ENCODE data around the gene LRMDA. TPM values are rescaled to one million over a fixed set of nuclear protein-coding genes. Genes with fewer than 3 reads are reported as not detected.

Gene LRMDA
- total and polyA plus RNA-seq, 10 of the 15 experiments (the other 5 are each of a cell fraction or from before 2014, with no cell fraction given) = 0.07 to 0.54 (median 0.29) TPM; not detected in 4

DNA sequence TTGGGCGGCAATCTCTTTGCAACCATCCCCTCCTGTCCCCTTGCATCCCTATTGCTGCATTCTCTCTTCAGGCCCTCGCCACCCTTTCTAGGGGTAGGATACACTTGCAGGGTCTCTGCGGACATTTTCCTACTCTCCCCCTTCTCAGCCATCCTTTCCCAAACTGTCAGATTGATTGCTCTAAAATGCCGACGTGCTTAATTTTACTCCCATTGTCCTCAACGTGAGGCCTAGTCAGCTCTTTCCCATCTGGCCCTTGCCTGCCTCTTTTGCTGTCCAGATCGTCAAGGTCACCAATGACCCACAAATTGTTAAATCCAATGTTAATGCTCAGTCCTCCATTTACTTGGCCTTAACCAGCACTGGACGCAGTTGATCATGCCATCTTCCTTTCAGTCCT, 12.7 kb upstream of the LRMDA start (continued):
- TF ChIP-seq, protein P1, sequence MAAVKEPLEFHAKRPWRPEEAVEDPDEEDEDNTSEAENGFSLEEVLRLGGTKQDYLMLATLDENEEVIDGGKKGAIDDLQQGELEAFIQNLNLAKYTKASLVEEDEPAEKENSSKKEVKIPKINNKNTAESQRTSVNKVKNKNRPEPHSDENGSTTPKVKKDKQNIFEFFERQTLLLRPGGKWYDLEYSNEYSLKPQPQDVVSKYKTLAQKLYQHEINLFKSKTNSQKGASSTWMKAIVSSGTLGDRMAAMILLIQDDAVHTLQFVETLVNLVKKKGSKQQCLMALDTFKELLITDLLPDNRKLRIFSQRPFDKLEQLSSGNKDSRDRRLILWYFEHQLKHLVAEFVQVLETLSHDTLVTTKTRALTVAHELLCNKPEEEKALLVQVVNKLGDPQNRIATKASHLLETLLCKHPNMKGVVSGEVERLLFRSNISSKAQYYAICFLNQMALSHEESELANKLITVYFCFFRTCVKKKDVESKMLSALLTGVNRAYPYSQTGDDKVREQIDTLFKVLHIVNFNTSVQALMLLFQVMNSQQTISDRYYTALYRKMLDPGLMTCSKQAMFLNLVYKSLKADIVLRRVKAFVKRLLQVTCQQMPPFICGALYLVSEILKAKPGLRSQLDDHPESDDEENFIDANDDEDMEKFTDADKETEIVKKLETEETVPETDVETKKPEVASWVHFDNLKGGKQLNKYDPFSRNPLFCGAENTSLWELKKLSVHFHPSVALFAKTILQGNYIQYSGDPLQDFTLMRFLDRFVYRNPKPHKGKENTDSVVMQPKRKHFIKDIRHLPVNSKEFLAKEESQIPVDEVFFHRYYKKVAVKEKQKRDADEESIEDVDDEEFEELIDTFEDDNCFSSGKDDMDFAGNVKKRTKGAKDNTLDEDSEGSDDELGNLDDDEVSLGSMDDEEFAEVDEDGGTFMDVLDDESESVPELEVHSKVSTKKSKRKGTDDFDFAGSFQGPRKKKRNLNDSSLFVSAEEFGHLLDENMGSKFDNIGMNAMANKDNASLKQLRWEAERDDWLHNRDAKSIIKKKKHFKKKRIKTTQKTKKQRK (IDR thresholded peaks at IDR 0.05; ENCODE audit: low read depth, low read length) = no peak
- TF ChIP-seq, protein P2, sequence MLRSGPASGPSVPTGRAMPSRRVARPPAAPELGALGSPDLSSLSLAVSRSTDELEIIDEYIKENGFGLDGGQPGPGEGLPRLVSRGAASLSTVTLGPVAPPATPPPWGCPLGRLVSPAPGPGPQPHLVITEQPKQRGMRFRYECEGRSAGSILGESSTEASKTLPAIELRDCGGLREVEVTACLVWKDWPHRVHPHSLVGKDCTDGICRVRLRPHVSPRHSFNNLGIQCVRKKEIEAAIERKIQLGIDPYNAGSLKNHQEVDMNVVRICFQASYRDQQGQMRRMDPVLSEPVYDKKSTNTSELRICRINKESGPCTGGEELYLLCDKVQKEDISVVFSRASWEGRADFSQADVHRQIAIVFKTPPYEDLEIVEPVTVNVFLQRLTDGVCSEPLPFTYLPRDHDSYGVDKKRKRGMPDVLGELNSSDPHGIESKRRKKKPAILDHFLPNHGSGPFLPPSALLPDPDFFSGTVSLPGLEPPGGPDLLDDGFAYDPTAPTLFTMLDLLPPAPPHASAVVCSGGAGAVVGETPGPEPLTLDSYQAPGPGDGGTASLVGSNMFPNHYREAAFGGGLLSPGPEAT (IDR thresholded peaks at IDR 0.05; ENCODE audit: low read depth) = no peak
- TF ChIP-seq GABPA (IDR thresholded peaks at IDR 0.05; ENCODE audit: low read depth) = no peak

DNA sequence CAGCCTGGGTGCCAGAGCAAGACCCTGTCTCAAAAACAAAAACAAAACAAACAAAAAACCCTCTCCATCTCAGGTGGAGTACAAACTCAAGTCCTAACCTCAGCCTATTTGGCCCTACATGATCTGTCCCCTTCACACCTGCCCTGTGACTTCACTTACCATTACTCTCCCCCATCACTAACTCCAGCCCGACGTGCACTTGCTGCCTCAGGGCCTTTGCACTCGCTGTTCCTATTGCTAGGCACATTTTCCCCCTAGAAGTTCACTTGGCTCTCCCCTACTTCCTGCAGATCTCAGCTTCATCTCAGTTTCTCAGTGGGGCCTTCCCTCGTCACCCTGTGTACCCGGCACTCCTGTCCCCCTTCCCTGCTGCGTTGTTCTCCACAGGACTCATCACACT, 8.5 kb upstream of the LRMDA start:
- POLR2A ChIA-PET = no interaction called here
- Histone ChIP-seq H3K4me3 (no peak overlapping the region), H3K36me3 (ENCODE audit: control insufficient read depth in 2 of 2, insufficient read depth in 2 of 2, low read length in 1 of 2) (no peaks in the 10 kb centered on the region), H4K20me1 (ENCODE audit: control insufficient read depth, insufficient read depth) (no peaks in the 10 kb centered on the region), H3K27me3 (replicated peaks in 1 of 2; ENCODE audit: control insufficient read depth in 2 of 2, insufficient read depth in 2 of 2, low read length in 1 of 2) (no peaks in the 10 kb centered on the region; a peak in 1 of 4 replicates), H2AFZ (ENCODE audit: control insufficient read depth, low read depth, low read length) (no peak overlapping the region), H3K79me2 (ENCODE audit: control insufficient read depth, insufficient read depth, low read length) (no peaks in the 10 kb centered on the region), H3K4me2 (ENCODE audit: control insufficient read depth, insufficient read depth) (no peak overlapping the region), H3K4me1 (ENCODE audit: control insufficient read depth, insufficient read depth, low read length) (no peaks in the 10 kb centered on the region), H3K27ac (ENCODE audit: control insufficient read depth, insufficient read depth) (no peak overlapping the region), H3K9me3 (replicated peaks; ENCODE audit: control insufficient read depth, insufficient read depth, low read length) (no peaks in the 10 kb centered on the region), H3K9ac (ENCODE audit: control insufficient read depth, insufficient read depth, low read length) (no peak overlapping the region)
- in situ Hi-C loops (cut with MboI) (no loop called here), intact Hi-C loops (cut with micrococcal nuclease; ENCODE audit: unreplicated experiment) (no loop called here)
- RAD21 ChIA-PET (ENCODE audit: unreplicated experiment) = interaction anchor here (1.7 kb wide), 1 partner anchor 18 kb away, joined by 3 read pairs; no protein-coding TSS in a partner anchor
- SMC1A ChIA-PET (ENCODE audit: uncharacterized antibody, unreplicated experiment) = interaction anchor here (1.1 to 1.2 kb wide), 2 partner anchors 64 to 229 kb away, joined by 3 to 5 read pairs; no protein-coding TSS in a partner anchor
- no peak for FAIRE-seq
- CTCF ChIA-PET = no interaction called here
- no peak for ATAC-seq
- BruUV-seq (replicated peaks) = no TSS peak
- no peak for DNase-seq (ENCODE audit: low read depth, low spot score)
- WGBS (ENCODE audit: insufficient coverage, insufficient replicate concordance, low lambda C conversion rate, missing lambda C conversion rate) = 43% methylated on average over 6 of the region's 6 CpGs
- no peak for TF ChIP-seq LARP7 (IDR thresholded peaks at IDR 0.05)
- TF ChIP-seq, protein P3, sequence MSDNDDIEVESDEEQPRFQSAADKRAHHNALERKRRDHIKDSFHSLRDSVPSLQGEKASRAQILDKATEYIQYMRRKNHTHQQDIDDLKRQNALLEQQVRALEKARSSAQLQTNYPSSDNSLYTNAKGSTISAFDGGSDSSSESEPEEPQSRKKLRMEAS (IDR thresholded peaks at IDR 0.05; ENCODE audit: low read depth, low read length) = no peak
- no peak for TF ChIP-seq SP1 (IDR thresholded peaks at IDR 0.05; ENCODE audit: low read depth, low read length)
- no peak for TF ChIP-seq SMAD1 (IDR thresholded peaks at IDR 0.05; ENCODE audit: low read depth, partially characterized antibody)
- no peak for TF ChIP-seq MYC (IDR thresholded peaks at IDR 0.05; ENCODE audit: insufficient read depth, insufficient read length, insufficient replicate concordance, low read length, severe bottlenecking)
- TF ChIP-seq, protein P4, sequence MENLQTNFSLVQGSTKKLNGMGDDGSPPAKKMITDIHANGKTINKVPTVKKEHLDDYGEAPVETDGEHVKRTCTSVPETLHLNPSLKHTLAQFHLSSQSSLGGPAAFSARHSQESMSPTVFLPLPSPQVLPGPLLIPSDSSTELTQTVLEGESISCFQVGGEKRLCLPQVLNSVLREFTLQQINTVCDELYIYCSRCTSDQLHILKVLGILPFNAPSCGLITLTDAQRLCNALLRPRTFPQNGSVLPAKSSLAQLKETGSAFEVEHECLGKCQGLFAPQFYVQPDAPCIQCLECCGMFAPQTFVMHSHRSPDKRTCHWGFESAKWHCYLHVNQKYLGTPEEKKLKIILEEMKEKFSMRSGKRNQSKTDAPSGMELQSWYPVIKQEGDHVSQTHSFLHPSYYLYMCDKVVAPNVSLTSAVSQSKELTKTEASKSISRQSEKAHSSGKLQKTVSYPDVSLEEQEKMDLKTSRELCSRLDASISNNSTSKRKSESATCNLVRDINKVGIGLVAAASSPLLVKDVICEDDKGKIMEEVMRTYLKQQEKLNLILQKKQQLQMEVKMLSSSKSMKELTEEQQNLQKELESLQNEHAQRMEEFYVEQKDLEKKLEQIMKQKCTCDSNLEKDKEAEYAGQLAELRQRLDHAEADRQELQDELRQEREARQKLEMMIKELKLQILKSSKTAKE (IDR thresholded peaks at IDR 0.05; ENCODE audit: low read depth, poor library complexity, severe bottlenecking) = no peak
- no peak for TF ChIP-seq NR2C2 (IDR thresholded peaks at IDR 0.05; ENCODE audit: borderline replicate concordance, control insufficient read depth, insufficient read length, low read depth)
- TF ChIP-seq, protein P5, sequence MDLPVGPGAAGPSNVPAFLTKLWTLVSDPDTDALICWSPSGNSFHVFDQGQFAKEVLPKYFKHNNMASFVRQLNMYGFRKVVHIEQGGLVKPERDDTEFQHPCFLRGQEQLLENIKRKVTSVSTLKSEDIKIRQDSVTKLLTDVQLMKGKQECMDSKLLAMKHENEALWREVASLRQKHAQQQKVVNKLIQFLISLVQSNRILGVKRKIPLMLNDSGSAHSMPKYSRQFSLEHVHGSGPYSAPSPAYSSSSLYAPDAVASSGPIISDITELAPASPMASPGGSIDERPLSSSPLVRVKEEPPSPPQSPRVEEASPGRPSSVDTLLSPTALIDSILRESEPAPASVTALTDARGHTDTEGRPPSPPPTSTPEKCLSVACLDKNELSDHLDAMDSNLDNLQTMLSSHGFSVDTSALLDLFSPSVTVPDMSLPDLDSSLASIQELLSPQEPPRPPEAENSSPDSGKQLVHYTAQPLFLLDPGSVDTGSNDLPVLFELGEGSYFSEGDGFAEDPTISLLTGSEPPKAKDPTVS (IDR thresholded peaks at IDR 0.05; ENCODE audit: low read depth, low read length) = no peak
- TF ChIP-seq SIN3A (IDR thresholded peaks at IDR 0.05; ENCODE audit: low read depth, low read length) = no peak
- TF ChIP-seq POLR2AphosphoS2 (IDR thresholded peaks at IDR 0.05; ENCODE audit: low read depth, low read length) = no peak

All from GM12878 (cell line).